ENCODE measurements around the gene ZMIZ1.

ZMIZ1 gene

DNA sequence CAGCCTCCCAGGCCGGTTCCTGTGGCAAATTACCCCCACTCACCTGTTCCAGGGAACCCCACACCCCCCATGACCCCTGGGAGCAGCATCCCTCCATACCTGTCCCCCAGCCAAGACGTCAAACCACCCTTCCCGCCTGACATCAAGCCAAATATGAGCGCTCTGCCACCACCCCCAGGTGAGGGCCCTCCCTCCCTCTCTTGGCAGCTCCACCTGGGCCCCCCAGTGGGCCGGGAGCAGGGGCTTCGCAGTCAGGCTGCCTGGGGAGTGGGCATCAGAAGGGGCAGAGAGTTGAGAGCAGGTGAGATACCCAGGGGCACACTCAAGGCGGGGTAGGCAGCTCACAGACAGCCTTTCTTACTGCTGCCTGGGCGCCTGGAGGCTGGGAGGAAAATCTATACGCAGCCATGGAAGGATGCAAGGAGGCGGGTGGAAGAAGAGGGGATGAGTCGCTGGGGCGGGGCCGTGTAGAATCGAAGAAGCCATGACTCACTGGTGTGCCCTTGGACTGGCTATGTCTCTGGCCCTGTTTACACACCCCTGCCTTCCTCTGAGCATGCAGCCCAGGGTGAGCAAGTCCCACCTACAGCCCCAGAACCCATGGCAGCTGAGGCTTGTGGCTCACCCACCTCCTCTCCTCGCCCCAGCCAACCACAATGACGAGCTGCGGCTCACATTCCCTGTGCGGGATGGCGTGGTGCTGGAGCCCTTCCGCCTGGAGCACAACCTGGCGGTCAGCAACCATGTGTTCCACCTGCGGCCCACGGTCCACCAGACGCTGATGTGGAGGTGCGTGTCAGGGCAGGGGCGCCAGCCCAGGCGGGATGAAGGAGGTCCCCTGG lies 229.9 kb downstream of the ZMIZ1 start:
- DNase-seq = peak; percentile 96

DNA sequence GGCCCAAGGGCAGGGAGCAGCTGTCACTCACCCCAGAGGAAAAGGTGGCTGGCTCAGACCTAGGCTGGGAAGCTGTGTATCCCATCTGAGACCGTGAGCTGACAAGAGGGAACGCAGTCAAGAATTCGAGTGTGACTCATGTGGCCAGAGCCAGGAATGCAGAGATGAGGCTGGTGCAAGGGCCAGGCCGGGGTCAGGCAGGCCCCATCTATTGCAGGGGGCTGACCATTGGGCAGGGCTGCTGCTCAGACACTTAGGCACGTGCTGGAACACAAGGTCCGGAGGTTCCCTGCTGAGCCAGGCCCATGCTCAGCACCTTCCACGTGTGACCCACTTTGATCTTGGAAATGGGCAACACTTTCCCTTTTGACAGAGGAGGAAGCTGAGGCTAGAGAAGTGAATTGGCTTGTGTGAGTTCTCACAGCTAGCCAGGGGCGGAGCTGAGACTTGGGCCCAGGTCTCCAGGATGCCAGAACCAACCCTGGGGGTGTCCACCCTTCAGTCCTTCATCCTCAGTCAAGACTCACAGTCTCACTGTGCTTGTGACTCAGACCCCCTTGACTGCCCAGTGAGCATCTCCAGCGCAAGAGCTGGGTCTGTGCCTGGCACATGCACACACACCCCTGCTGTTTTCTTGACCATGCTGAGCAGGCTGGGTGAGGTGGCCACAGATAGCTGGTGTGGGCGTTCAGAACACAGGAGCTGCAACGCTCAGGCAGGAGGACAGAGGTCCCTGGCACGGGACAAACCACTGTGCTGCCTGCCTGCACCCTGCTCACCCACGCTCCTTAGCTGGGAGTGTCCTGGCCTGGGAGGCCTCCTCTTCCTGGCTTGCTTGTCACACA lies 230.9 kb downstream of the ZMIZ1 start:
- DNase-seq = no peak

DNA sequence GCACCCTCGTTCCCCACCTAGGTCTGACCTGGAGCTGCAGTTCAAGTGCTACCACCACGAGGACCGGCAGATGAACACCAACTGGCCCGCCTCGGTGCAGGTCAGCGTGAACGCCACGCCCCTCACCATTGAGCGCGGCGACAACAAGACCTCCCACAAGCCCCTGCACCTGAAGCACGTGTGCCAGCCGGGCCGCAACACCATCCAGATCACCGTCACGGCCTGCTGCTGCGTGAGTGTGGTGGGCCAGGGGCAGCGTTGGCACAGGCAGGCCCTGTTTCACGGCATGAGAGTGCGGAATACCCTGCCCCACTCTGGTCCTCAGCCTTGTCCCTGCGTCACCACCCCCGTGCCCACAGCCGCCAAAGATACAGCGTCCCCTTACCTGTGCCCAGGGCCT lies 231.9 kb downstream of the ZMIZ1 start:
- no peak for DNase-seq

DNA sequence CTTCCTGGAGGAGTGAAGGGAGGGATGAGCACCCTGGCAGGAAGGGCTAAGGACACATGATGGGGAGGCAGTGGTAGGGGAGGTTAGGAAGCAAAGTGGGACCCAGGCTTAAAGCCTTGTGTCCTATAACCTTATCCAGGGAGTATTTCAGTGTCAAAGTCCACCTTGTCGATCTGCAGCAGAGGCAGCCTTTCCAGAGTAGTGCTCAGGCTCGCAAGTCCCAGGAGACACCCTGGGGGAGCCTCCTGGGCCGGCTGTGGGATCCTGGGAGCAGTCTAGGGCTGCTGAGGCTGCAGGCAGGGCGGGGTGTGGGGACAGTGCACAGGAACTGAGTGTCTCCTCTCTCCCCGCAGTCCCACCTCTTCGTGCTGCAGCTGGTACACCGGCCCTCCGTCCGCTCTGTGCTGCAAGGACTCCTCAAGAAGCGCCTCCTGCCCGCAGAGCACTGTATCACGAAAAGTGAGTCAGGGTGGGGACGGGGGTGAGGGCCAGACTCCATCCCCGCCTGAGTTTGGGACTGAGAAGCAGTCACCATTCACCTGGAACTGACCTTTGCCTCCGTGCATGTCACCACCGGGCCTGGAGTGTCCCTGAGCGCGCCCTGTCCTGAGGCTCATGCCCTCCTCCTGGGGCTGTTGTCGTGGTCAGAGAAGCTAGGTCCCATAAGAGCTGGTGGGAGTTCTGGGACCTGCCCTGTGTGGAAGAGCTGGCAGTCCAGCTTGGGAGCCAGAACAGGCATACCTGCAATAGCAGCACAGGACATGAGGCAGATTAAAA lies 233.2 kb downstream of the ZMIZ1 start:
- no peak for DNase-seq

DNA sequence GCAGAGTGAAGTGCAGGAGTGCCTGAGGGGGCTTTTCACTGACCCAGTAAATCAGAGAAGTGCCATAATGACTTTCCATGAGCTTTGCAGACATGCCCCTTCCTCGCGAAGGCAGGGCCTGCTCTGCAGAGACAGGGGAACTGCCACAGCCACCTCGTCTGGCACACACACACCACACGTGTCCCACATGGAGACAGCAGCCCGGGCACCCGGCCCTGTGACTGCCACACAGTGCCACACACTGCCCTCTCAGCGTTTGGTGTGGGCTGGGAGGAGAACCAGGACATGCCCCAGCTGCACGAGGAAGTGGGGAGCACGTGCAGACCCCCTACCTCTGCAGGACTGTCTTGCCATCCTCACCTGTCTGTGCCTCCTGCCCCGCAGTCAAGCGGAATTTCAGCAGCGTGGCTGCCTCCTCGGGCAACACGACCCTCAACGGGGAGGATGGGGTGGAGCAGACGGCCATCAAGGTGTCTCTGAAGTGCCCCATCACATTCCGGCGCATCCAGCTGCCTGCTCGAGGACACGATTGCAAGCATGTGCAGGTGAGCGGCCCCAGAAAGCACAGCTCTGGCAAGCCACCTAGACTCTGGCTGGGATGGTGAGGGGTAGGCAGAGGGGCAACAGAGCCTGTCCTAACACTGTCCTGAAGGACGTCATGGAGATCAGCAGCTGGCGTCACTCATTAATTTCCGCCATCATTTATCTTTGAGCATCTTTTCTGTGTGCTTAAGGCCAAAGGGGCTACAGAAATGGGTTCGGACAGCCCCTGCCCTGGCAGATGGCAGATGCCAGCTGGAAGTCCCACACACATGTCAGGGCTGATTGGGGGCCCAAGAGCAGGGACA lies 235.1 kb downstream of the ZMIZ1 start:
- DNase-seq = no peak

DNA sequence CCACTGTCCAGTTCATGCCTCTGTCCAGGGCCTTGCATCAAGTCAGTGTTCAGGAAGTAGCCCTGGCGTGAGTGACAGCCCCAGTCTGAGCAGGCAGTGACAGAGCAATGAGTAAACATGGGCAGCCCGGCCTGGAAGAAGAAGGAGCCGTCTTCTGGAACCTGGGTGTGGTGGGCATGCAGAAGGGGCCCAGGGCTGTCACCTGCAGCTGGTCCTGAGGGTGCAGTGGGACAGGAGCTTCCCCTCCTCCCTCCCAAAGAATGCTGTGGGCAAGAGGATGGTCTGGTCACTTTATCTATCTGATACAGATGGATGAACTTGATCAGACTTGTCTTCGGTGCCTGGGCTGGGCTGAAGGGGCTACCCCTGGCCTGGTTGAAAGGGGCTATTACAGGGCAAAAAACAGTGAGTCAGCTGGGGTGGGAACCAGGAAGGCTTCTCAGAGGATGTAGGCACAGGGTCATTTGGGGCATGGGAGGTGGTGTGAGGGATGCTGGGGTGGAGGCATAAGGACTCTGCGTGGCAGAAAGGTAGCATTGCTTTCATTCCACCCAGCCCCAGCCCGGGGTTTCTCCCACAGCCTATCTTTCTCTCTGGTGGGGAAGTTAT lies 235.8 kb downstream of the ZMIZ1 start:
- DNase-seq = no peak

DNA sequence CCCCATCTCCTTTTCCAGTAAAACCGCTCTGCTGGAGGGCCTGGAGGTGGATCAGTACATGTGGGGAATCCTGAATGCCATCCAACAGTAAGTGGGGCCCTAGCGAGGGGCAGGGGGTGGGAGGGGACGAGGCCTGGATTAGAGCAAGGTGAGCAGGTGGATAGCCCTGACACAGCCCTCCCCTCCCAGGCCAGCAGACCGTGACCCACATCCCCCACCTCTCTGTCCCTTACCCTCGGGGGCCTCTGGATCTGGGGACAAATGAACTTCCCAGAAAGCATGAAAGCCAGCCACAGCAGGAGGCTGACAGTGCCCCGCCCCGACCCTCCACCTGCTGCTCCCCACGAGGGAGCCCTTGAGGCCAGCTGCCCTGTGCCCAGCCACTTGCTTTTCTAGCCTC lies 236.7 kb downstream of the ZMIZ1 start:
- DNase-seq = no peak

DNA sequence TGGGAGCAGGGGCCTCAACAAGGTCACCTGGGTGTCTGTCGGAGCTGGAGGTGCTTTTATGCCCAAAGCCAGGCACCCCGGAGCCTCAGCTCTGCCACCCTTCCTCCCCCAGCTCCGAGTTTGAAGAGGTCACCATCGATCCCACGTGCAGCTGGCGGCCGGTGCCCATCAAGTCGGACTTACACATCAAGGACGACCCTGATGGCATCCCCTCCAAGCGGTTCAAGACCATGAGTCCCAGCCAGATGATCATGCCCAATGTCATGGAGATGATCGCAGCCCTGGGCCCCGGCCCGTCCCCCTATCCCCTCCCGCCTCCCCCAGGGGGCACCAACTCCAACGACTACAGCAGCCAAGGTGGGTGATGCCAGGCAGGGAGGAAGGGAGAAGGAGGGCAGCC lies 237.2 kb downstream of the ZMIZ1 start:
- DNase-seq = no peak

DNA sequence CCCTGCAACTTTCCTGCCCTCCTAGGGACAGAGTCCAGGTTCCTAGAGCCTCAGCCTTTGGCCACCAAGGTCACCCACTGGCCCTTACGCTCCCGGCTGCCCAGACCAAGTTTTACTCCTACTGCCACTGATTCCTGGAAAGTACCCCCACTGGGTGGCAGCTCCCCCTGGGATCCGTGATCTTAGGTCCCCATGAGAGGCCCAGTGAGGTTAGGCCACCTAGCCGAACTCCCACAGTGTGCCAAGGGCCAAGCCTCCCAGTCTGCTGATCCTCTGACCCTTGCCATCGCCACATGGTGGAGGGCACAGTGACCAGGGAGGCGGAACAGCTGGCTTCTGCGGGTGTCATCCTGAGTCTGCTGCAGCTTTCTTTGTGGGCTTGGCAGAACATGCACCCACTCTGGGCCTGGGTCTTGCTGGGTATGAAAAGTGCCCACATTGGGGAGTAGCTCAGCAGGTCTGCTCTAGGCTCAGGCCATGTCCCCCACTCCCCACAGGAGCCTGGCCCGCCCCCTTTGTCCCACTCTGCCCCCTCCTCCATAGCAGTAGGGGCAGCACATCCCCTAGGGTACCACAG lies 238.0 kb downstream of the ZMIZ1 start:
- DNase-seq = no peak

DNA sequence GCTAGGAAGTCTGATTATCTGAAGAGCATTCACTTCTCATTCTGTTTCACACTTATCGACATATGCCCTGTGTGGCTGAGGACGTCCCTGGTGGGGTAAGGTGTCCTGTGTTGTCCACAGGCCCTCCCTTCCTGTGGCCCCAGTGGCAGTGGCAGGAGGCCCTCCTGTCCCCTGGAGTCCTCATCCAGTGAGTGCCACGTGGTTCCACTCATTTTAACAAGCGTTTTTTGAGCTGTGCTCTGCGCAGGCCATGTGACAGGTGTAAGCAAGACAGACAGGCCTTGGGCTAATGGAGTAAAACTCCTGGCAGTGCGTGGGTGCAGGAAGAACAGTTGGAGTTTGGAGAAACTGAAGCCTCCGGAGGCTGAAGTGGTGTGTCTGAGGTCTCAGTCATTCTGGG lies 239.2 kb downstream of the ZMIZ1 start:
- no peak for DNase-seq

DNA sequence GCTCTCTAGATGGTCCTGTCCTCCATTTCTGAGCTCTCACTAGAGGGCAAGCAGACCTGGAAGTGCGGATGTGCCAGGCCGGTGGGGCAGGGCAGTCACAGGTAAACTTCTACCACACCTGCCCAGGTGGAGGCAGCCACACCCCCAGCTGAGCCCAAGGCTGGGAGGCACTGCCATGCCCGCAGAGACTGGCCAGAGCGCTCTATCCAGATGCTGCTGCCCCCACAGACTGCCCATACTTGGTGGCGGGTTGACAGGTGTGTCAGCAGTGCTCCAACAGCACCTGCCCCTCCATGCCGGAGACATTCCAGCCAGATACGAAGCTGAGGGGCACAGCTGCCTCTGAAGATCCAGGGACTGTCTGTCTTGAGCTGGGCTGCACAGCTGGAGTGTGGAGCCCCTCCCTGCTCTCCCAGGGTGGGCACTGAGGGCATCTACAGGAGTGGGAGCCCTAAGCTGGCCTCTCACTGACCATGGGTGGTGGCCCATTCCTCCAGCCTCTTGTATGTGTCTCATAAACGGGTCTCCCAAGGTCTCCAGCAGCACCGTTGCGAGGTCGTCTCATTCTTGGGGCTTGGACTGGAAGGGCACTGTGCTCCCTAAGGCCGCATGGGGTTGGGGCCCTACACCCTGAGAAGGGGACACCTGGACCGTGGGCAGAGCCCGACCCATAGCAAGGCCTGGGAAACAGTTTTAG lies 240.4 kb downstream of the ZMIZ1 start:
- DNase-seq = no peak

DNA sequence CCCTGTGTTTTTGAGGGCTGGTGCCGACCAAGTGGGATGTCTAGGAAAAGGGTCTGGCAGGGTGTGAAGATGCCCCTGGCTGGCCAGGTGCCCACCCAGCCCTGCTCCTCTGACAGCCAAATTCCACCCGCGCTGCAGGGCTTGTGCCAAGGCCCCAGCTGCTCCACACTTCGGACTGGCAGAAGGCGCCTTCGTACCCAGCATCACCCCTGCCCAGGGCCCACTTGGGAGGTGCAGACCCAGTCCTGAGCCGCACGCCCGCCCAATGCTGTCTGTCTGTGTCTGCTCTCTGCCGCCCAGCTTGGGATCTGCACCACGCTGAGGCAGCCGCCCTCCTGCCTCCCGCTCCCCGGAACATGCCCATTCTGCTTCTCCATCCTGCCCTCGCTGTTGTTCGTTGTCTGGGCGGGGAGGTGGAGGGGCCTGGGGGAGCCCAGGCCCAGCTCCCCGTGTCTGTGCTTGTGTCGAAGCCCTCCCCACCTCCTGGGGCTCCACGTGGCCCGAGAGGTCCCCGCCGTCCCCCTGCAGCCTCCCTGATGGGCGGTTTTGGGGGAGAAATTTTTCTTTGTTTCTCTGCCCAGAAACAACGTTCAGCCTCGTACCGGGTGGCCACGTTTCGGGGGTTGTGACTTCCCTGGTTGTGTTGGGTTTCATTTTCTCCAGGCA lies 241.6 kb downstream of the ZMIZ1 start:
- no peak for DNase-seq

DNA sequence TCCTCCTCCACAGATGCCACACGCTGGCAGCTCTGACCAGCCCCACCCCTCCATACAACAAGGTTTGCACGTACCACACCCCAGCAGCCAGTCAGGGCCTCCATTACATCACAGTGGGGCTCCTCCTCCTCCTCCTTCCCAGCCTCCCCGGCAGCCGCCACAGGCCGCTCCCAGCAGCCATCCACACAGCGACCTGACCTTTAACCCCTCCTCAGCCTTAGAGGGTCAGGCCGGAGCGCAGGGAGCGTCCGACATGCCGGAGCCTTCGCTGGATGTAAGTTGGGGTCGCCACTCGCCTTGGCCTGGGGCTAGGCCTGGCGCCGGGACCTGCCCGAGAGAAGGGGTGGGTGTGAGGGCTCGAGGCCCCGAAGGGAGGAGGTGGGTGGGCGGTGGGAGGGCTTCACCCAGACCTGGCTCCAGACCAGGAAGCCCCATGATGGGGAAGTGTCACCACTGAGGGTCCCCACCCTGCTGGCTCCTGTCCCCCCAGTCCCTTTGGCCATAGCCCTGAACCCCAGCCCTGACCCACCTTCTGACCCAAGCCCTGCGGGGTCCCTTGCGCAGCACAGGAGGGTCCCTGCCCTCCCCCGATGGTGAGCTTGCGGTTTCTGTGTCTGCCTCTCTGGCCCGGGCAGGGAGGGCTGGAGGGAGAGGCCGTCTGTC lies 242.3 kb downstream of the ZMIZ1 start:
- no peak for DNase-seq

DNA sequence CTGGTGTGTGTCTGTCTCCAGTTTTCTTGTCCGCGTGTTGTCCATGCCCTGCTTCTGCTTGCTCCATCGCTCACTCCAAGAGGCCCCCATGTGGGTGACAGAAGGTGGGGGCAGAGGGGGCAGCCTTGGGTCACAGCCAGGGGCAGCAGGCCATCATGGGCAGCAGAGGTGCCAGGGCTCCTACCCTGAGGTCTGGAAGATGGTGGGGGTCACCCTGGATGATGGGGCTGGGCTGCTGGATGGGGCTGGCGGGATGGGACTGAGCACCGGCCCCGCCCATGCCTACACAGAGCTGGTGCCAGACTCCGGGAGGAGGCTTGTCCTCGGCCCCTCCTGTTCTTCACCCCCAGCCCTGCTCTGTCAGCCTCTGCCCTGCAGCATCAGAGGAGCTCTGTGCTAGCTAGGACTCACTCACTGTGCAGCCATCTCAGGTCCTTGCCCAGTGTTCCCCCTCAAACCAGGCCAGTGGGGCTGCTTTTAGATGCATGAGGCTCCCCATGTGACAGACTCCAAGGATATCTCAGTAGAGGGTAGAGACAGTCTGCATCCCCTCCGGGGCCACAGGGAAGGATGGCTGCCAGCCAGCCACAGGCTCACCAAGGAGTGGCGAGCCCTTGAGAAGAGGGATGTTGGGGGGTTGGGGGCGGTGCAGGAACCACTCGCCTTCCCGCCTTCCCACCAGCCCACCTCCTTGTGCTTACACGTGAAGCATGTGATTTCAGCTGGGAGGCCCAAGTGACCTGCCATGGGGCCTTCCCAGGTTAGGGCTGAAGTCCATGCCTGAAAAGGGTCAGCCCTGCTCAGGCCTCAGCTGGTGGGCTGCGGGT lies 243.0 kb downstream of the ZMIZ1 start:
- DNase-seq = no peak

DNA sequence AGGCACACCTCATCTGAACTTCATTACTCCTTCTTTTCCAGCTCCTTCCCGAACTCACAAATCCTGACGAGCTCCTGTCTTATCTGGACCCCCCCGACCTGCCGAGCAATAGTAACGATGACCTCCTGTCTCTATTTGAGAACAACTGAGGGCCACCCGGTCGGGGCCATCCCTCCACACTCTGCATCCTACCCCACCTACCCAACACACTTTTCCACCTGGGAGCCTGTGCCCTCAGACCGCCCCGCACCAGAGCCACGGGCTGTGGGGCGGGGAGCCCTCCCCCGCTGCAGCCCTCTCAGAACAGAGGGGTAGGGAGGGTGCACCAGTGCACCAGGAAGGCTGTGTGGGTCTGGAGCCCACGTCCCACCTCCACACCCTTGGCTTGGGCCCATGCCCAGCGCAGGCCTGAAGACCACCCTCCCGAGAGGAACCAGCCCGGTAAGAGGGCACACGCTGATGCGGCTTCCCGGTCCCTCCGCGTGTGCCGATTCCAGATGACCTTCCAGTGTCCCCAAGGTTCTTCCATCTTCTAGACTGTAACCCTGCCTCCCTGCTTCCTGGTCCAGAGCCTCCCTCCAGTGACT lies 243.9 kb downstream of the ZMIZ1 start:
- no peak for DNase-seq

DNA sequence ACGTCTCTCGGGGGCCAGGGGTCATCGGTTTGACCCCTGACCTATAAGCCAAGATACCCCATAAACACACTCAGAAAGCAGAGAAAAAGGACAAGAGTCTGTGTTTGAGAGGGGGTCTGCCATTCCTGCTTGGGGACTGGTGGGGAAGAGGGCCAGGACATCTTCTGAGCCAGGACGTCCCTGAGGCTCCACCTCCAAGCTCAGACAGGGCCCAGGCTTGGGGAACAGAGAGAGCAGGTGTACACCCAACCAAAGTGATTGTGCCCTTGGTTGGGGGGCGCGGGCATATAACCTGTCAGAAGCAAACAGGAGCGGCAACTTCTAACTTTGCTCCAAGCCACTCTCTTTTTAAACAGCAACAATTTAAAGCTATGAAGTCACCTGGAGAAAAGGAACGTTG lies 244.6 kb downstream of the ZMIZ1 start:
- no peak for DNase-seq

DNA sequence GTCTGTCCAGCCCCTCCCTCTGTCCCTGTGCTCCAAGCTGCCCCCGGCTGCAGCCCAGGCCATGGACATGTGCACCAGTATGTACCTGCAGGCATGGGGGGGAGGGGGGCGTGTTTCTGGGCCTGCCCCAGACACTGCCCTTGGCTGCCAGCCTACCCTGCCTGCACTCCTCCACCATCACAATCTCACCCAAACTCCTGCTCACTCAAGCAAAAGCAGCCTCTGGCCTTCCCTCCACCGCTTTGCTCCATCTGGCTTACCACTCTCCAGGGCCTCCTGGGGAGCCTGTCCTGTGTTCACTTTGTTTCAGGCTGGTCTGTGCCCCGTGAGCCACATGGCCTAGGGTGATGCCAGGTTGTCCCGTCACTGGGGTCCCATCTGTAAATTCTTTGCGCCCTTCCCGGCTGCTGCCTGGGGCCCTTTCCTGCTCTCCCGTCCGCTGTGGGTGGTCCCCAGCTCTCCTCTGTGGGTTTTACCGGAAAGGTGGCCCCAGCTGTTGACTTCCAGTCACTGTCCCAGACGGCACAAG lies 245.2 kb downstream of the ZMIZ1 start:
- no peak for DNase-seq

Data from inflammatory macrophage treated with lipopolysaccharide for 4 hours (primary cell).